Thoracic aorta (tissue), 2 donors: ENCODE results near the gene SH2D6. TPM values are rescaled to one million over a fixed set of nuclear protein-coding genes. Genes with fewer than 3 reads are reported as not detected.
A peak's percentile ranks its signal among the peaks of the same experiment; 100 is the strongest.
"Not testable (repeated sequence)": the region's sequence is repeated elsewhere in the genome, so short reads cannot be mapped to it uniquely, and the experiment has no call there.

ENCODE experiments used
- ATAC-seq: fragments of 150-250 bp; one replicate; pipeline ENCODE4 v1.8.0; 2017; ENCODE audit warnings: low read depth; ENCODE audit not compliant: insufficient number of reproducible peaks, low FRiP score
- DNase-seq: peaks from one replicate; pipeline ENCODE4 v3.0.0-alpha.2; 2020; ENCODE audit warnings: low spot score
- H3K27ac ChIP-seq, 2 donors: fragments of 200-600 bp; sonication (generic); 1 replicate in 1 of 2; 2 replicates in 1 of 2; pipeline ENCODE4 v1.5.1; 2016; ENCODE audit warnings: mild to moderate bottlenecking in 2 of 2, moderate library complexity in 2 of 2
- H3K27me3 ChIP-seq: fragments of 200-600 bp; sonication (generic); replicated peaks from 2 replicates; pipeline ENCODE4 v1.6.0; 2016; ENCODE audit warnings: mild to moderate bottlenecking; ENCODE audit not compliant: insufficient read depth
- H3K36me3 ChIP-seq: fragments of 200-600 bp; sonication (generic); one replicate; pipeline ENCODE4 v1.5.1; 2016
- H3K4me1 ChIP-seq, 2 donors: fragments of 200-600 bp; sonication (generic); 1 replicate in 1 of 2; 2 replicates in 1 of 2; pipeline versions ENCODE4 v1.5.1 to v1.6.0; 2016; ENCODE audit warnings: low read depth in 2 of 2, mild to moderate bottlenecking in 1 of 2; ENCODE audit not compliant: control insufficient read depth in 1 of 2
- H3K4me3 ChIP-seq: fragments of 200-600 bp; sonication (generic); 2 replicates; pipeline ENCODE4 v1.5.1; 2016; ENCODE audit warnings: mild to moderate bottlenecking
- H3K9me3 ChIP-seq: fragments of 200-600 bp; sonication (generic); 2 replicates; pipeline ENCODE4 v1.5.1; 2016
- CTCF ChIP-seq: fragments of 200-600 bp; sonication (generic); IDR thresholded peaks from one replicate; pipeline ENCODE4 v1.5.1; 2019; ENCODE audit warnings: antibody characterized with exemption
- total RNA-seq, 2 donors: library from RNA; depleted of rRNA; stranded (reverse); fragments of >200 nt; gene quantifications; one replicate each; pipeline versions ENCODE4 v1.1.0 to v1.2.3, GENCODE V29; 2016

The SH2D6 gene
- total RNA-seq, 2 donors from 2014 or later = not detected

DNA sequence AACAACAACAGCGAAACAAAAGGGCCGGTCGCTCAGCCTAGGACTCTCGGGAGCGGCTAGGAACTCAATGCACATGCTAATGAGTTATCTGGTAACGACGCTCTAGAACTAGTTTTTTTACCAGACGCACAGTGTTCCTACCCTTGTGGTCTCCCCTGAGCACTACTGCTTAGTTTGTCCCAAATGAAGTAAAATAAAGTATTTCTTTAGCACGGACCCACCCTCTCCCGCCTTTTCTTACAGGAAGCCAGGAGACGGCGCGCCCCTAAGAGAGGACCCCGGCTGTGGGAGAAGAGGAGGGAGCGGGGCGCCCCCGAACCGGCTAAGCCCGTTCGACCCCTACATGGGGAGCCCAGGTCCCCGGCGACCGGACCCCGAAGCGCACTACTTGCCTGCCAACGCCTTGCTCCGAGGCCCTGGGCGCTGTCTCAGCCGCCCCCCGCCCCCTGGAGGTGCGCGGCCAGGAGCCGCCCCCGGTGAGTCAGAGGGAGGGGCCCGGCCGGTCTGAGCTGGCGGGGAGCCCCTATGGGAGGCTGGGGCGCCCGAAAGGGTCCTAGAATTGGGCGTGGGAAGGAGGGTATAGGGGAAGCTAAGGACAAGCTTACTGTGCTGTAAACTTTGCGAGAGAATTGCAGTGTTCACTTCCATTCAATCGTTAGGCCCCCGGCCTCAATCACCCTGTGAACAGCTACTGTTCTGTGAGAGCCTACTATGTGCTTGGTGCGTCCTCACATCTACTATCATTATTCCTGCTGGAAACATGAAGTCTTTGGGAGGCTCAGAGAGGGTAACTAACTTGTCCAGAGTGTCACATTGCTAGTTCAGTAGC lies 4.7 kb upstream of the SH2D6 start:
- Histone ChIP-seq H3K27ac (no peak overlapping the region), H3K4me3 (peak overlapping the region; percentile 76), H3K4me1 (peaks cover 3 to 24% of the 10 kb centered on the region in 2 donors), H3K9me3 (no peaks in the 10 kb centered on the region), H3K36me3 (no peaks in the 10 kb centered on the region), H3K27me3 (no peaks in the 10 kb centered on the region)
- no peak for DNase-seq
- ATAC-seq = no peak
- no peak for TF ChIP-seq CTCF

GRCh38 chr2:85414421-85414759 lies 4.1 kb upstream of the SH2D6 start:
- H3K27me3 ChIP-seq, H3K9me3 ChIP-seq, ATAC-seq, H3K36me3 ChIP-seq, DNase-seq, H3K27ac ChIP-seq: not testable (repeated sequence)
- Histone ChIP-seq H3K4me3 (peak overlapping the region; percentile 76), H3K4me1 (peaks cover 7 to 25% of the 10 kb centered on the region in 2 donors)

DNA sequence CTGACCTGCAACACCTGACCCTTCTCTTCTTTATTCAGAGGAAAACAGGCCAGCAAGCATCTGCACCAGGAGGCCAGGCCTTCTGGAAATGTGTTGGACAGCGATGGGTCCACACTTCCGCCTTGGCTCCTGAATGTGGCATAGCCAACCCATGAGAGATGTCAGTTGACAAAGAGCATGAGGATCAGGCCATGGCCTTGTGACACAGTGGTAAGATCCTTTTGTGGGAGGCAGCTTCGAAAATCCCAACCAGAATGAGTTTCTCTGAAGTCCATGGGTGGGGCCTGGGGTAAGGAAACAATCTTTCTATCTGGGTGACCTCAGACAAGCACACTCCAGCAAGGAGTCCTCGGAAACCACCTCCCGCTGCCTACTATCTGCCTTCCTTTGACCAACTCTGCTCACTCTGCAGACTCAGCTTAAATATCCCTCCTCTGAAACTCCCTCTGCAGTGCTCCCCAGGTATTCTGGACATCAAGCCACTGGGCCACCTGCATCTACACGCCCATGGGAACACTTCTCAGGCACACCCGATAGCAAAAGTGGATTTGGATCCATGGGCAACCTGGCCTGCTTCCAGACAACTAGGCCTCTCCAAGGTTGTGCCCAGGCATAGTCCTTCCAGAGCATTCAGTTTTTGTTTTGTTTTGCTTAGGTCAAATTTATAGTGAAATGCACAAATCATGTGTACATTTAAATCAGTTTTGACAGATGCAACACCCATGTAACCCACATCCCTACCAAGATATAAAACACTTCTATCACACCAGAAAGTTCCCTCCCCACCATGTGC lies 3.6 kb upstream of the SH2D6 start:
- no peak overlapping the region for H3K27ac ChIP-seq
- H3K9me3 ChIP-seq = no peaks in the 10 kb centered on the region
- H3K4me1 ChIP-seq = peaks cover 7 to 24% of the 10 kb centered on the region in 2 donors
- TF ChIP-seq CTCF = no peak
- ATAC-seq = no peak
- no peaks in the 10 kb centered on the region for H3K27me3 ChIP-seq
- H3K36me3 ChIP-seq = no peaks in the 10 kb centered on the region
- no peak overlapping the region for H3K4me3 ChIP-seq
- DNase-seq = no peak

DNA sequence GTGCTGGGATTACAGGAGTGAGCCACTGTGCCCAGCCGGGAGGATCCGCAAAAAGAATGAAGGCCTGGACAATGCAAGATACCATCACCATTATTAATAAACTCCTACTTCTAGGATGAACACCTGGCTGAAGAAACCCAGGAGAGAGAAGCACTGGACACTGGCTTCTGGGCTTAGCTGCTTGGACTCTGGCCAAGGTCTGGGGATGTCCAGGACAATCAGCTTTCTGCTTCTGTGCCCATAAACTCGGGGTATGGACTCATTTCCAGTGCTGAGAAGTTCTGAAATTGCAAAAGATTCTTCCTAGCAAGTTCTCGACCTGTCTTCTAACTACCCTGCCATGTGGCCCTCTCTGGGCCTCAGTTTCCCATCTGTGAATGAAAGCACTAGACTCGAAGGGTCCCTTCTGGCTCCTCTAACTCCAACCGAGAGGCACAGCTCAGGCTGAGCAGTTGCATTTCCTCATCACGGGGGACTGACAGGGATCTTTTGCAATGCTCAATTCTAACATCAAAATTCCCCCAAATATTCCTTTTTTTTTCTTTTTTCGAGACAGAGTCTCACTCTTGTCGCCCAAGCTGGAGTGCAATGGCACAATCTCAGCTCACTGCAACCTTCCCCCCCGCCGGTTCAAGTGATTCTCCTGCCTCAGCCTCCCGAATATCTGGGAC lies 2.4 kb upstream of the SH2D6 start:
- H3K27me3 ChIP-seq = no peaks in the 10 kb centered on the region
- TF ChIP-seq CTCF = no peak
- H3K36me3 ChIP-seq = no peaks in the 10 kb centered on the region
- no peaks in the 10 kb centered on the region for H3K9me3 ChIP-seq
- peaks cover 15 to 30% of the 10 kb centered on the region in 2 donors for H3K4me1 ChIP-seq
- DNase-seq (no peak), ATAC-seq (no peak)
- H3K27ac ChIP-seq = no peak overlapping the region
- H3K4me3 ChIP-seq = no peak overlapping the region

DNA sequence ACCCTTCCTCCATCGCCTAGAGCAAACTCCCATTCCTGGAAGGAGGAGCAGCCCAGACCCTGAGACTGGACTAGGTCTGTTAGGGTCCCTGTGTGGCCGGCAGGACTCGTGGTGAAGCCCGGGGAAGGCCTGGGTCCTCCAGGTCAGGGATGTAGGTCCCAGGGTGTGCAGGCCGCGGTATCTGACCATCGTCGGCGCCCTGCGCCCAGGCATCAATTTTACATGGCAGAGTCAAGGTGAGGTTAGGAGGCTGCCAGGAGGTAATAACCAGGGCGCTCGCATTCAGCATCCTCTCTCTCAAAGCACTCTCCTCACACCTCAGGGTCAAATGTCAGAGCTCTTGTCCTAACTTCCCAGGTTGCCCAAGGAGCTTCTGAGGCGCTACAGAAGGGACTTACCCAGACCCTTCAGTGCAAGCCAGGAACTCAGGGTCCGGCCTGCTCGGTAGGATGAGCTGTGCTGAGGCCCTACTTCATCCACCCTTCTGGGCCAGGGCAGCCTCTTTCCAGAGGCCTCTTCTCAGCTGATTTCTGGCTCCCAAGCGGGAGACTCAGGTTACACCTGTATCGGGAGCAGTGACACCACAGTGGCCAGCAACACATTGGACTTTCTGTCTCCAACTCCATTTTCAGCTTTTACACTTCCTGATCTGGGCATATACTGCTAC lies 628 bp downstream of the SH2D6 start:
- Histone ChIP-seq H3K4me1 (peaks cover 15 to 33% of the 10 kb centered on the region in 2 donors), H3K27ac (peak overlapping the region; percentile 81 to 87), H3K36me3 (no peaks in the 10 kb centered on the region), H3K27me3 (no peaks in the 10 kb centered on the region), H3K9me3 (no peaks in the 10 kb centered on the region), H3K4me3 (peak overlapping the region; percentile 89)
- ATAC-seq (no peak), DNase-seq (no peak)
- TF ChIP-seq CTCF = no peak
